HG03280 (cell line): ENCODE results near the gene KCNG4.

Experiments used
- ATAC-seq: cut with Tn5 transposase; IDR thresholded peaks from one replicate; pipeline ENCODE4 v1.9.1; 2021; ENCODE audit warnings: mild to moderate bottlenecking, moderate library complexity; ENCODE audit not compliant: unreplicated experiment

The KCNG4 gene, protein sequence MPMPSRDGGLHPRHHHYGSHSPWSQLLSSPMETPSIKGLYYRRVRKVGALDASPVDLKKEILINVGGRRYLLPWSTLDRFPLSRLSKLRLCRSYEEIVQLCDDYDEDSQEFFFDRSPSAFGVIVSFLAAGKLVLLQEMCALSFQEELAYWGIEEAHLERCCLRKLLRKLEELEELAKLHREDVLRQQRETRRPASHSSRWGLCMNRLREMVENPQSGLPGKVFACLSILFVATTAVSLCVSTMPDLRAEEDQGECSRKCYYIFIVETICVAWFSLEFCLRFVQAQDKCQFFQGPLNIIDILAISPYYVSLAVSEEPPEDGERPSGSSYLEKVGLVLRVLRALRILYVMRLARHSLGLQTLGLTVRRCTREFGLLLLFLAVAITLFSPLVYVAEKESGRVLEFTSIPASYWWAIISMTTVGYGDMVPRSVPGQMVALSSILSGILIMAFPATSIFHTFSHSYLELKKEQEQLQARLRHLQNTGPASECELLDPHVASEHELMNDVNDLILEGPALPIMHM

DNA sequence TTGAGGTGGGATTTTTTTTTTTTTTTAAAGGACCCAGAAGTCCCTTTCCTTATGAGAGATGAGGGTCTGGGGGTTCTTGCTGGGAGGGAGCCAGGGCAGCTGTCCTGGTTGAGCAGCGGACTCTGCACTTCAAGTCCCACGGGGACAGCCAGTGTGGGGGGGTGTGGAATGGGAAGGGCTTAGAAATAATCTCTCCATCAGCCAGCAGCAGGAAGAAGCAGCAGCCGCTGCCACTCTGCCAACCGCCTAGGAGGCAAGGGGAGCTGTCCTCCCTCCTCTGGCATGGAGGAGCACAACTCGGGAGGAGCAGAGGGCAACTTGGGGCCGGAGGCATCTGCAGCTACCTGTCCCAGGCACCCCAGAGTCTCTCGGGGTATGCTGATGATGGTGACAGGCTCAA is at the start of gene KCNG4:
Gene KCNG4 (minus strand): TSS at position 104 of the 400 bp plus-strand sequence. CDS start 2,527 bp downstream, outside the sequence.
- no peak for ATAC-seq

DNA sequence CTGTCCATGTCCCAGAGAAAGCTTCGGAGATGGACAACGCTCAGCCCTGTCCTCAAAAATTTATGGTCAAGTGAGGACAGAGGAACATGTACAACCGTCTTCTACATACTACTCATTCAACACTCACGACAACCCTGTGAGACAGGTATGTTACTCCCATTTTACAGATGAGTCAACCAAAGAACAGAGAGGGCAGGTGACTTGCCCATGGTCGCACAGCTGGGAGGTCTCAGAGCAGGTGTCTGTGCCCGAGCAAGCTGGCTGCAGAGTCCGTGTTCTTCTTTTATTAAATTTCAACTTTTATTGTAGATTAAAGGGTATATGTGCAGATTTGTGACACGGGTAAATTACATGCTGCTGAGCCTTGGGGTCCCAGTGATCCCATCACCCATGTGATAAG is 49.1 kb upstream of the KCNG4 start:
- ATAC-seq, result no peak

DNA sequence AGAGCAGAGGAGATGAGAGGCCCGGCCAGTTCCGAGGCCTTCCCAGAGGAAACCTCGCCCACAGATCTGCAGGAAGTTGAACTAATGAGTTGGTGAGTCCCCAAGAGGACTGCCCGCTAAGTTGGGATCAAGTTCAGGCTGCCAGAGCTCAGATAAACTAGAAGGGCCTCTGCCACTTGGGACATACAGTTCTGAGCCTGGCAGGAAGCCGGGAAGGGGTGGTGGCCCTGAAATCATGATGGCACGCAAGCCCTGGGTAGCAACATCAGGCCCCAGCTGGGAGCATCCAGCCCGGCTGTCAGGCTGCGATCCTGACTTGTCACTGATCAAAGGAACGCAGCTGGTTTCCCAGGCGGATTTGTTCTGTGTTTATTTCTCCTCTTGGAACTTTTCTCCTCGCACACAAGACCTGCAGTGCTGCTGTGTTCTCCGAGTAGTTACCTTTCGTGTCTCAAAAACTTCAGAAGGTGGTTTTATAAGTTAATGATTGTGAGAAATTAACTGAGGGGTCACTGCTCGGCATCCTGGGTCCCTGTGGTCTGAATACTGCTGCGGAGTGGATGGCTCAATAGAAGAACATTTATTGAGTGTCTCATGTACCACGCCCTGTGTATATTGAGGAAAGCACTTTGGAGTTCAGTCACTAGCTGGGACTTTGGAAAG is 46.9 kb upstream of the KCNG4 start:
- no peak for ATAC-seq

DNA sequence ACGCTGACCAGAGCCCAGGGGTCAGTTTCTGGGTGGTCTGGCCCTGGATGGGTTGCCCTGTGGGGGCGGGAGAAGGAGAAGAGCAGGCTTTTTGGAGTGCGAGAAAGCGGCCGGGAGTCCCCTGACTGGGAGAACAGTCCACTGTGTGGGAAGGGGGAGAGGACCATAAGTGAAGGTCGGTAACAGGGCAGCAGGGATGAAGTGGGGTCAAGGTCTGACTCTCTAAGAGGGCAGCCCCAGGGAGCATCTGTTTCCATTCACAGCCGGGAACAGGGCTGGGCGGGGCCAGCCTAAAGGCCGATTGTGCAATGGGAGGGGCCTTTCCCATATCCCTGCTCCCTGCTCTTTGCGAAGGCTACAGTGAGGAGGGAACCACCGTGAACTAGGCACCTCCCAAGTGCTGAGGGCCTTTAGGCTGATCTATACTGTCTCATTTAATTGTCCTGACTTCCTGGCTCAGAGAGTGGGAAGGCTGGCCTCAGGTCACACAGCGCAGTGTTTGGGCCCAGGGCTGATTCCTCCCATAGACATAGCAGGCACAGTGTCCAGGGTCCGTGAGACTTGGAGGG is 44.4 kb upstream of the KCNG4 start:
- no peak for ATAC-seq

DNA sequence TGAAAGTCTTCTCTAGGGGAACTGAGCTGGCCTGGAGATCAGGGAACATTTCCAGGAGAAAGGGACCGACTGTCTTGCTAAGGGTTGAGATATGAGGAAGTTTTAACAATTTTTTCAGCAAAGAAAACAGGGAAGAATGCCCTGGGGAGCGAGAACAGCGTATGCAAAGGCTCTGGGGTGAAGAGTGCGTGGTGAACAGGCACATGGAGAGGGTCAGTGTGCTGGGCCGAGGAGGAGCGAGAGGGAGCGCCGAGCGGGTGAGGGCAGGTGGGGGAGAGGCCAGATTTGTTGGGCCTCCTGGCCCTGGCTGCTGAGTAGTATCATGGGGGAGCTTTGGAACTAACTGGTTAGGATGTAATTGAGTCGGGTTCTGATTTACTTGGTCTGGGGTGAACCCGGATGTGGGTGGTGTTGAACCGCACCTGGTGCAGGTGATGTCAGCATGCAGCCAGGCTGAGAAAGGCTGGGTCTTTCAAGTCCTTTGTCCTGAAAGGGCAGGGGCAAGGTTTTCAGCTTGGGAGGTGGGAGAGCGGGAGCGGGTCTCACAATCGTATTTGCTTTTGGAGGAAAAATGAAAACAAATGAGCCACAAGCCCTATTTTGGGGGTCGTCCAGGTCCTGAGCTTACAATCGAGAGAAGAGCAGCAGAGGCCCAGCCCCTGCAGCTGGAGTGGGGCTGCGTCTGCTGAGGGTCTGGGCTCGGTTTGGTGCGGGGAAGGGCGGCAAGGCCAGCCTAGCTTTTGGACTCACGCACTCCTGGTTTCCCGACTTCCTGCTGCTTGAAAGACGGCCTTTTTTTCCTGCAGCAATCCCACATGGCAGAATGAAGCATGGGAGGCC is 43.7 kb upstream of the KCNG4 start:
- ATAC-seq, result no peak

DNA sequence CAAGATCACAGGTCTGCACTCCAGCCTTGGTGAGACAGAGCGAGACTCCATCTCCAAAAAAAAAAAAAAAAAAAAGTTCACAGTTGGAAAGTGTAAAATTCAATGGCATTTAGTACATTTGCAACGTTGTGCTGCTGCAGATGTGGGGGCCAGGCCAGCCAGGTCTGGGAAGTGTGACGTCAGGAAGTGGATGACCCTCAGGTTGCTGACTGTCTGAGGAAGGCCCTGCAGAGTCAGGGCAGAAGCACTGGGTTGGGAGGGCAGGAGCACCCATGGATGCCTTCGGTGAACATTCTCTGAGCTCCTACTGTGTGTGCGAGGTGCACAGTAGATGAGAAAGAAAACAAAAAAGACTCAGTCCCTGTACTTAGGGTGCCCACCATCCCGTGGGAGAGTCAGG is 42.7 kb upstream of the KCNG4 start:
- no peak for ATAC-seq

DNA sequence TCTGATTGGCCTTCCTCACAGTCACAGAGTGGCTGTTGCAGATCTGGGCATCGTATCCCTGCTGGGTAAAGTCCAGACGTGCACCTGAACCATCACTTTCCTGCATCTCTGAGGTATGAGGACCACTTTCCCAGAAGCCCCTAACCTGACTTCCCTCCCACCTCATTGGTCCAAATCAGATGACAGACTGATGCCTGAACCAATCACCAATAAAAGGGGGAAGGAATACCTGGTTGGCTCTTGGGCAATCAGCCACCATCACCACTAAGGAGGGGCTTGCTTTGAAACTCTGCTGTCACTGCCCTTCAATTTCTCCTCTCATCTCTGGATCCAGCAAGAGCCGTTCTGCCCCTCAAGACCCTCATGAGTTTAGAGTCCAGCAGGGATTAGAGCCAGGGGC is 41.3 kb upstream of the KCNG4 start:
- ATAC-seq, result no peak

DNA sequence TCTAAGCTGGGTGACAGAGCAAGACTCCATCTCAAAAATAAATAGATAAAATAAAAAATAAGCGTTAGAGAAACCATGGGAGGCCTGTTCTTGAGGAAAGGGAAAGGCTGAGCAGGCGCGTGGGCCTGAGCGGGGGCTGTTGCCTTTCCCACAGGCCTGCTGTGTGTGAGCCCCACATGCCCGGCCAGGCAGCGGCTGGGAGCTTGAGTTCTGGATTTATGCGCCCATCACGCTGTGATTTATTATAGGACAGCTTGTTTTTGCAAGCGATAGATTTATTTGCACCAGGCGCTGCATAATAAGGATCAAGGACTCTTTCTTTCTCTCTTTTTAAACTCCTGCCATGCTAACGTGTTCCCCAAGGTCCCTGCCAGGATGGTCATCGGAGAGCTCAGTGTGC is 40.1 kb upstream of the KCNG4 start:
- no peak for ATAC-seq

DNA sequence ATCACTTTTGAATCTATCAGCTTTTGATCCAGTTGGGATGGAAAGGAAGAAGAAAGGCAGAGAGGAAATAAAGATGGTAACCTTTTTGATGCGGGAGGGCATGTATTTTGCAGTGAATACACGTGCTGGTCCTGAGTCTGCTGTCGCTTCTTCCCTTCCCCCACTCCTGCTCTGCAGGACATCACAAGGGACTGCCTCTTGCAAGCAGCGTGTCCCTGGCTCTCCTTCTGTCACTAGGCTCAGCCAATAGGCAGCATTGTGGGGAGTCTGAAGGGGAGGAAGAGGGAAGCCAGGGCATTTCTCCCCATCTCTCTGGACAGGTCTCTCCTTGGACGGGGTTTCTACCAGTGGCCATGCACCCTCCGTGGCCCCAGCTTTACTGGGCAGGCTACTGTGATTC is 39.2 kb upstream of the KCNG4 start:
- no peak for ATAC-seq

DNA sequence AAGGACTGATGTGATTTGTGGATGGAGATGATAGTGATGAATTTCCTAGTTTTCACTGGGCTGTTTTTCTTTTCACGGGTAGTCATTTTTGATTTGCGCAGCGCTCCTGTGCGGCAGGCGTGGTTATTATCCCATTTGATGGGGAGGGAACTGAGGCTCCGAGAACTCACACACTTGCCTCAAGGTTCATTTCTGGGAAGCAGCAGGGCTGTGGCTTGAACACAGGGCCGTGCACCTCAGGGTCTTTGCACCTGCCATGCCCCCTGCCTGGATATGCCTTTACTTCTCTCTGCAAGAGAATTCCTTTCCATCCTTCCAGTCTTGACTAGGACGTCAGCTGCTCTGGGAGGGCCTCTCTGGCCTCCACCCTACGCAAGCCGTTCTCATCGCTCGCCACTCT is 38.5 kb upstream of the KCNG4 start:
- no peak for ATAC-seq

DNA sequence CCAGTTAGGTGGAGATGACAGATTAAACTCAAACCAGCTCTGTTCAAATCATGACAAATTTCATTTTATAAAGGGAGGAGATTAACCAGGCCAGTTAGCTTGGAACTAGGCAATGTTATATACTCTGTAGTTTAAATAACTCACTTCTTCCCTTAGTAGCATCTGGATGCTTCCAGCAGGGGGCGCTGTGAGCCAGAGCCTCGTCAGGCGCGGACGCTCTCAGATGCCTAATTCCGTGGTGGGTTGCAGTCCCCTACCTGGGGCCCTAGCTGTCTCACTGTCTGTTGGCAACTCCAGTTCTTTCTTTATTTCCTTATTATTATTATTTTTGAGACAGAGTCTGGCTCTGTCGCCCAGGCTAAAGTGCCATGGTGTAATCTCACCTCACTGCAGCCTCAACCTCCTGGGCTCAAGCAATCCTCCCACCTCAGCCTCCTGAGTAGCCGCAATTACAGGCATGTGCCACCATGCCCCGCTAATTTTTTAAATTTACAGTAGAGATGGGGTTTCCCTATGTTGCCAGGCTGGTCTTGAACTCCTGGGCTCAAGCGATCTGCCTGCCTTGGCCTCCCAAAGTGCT is 37.5 kb upstream of the KCNG4 start:
- no peak for ATAC-seq

DNA sequence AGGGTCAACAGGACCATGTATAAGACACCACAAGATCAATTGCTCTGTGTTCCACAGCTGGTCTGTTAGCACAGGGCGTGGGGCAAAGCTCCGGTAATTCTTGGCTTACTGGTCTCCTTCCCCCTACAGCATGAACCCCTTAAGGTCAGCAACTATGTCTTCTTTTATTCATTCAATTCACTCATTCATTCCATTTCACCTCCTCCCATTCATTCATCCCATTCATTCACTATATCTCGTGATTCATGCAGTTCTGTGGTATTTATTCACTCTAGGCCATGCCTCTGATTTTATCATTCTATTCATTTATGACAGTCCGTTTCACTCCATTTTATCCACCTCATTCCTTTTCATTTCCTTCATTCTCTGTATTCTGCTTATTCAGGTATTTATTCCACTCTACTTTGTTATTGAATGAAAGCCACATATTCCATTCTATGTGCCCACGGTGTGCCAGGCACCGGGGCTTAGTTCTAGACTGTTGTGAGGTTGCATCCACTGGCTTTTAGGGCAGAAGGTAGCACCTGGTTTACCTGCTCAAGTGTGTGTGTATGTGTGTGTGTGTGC is 35.9 kb upstream of the KCNG4 start:
- ATAC-seq, result no peak

DNA sequence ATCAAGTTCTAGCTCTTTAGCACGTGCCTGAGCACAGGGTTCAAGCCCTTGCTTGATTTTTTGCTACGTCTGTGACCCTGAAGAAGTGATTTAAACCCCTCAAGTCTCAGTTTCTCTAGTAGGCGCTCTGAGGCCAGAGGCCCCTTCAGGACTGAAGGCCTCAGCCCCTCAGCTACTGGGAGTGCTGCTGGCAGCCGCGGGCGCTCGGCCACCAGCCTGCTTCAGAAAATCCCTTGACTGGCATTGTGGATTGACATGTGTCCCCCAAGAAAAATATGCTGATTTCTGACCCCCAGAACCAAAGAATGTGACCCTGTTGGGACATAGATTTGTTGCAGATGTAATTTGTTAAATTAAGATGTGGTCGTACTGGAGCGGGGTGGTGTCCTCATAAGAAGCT is 34.7 kb upstream of the KCNG4 start:
- no peak for ATAC-seq

DNA sequence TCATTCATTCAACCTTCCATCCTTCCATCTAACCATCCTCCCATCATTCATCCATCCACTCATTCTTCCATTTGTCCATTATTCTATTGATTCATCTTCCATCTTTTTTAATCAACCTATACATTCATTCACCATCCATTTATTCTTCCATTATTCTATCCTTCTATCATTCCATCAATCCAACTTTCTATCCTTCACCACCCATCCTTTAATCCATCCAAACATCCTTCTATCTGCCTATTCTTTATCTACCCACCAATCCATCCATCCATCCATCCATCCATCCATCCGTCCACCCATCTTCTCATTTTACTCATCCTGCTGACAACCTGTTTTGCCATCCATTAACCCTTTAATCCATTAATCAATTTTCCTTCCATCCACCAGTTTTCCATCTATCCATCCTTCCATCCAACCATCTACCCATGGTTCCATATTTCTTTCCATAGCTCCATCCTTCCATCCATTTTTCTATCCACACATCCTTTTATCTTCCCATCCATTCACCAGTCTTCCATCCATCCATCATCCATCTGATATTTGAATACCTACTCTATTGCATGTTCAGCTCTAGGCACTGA is 33.0 kb upstream of the KCNG4 start:
- ATAC-seq, result no peak

DNA sequence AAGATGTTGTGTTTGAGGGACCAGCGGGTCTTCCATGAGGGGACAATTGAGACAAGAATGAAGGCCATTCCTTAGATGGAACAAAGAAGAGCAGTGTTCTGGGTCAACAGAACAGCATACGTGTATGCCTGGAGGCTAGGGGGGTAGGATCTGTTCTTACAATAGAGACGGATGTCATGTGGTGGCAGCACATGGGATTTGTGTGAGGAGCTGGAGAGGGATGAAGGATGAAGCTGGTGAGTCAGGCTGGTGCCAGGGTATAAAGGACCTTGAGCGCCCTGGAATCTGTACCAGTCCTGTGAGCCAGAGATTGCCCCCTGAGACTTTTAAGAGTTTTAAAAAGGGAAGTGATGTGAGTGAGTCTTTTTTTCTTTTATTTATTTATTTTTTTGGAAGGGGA is 32.1 kb upstream of the KCNG4 start:
- ATAC-seq, result no peak

DNA sequence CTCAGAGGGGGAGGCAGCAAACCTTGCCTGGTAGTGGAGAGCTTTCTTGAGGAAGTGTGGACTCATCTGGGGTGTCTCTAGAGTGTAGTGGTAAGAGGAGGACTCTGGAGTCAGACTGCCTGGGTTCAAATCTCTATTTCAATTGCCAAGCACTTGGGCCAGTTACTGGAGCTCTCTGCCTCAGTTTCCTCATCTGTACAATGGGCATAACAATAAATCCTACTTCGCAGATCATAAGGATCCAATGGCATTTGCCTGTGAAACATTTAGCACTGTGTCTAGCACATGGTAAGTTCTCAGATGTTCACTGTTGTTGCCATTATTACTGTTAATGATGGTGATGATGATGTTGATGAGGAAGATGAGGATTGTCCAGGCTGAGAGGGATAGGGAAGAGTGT is 31.2 kb upstream of the KCNG4 start:
- ATAC-seq, result no peak

DNA sequence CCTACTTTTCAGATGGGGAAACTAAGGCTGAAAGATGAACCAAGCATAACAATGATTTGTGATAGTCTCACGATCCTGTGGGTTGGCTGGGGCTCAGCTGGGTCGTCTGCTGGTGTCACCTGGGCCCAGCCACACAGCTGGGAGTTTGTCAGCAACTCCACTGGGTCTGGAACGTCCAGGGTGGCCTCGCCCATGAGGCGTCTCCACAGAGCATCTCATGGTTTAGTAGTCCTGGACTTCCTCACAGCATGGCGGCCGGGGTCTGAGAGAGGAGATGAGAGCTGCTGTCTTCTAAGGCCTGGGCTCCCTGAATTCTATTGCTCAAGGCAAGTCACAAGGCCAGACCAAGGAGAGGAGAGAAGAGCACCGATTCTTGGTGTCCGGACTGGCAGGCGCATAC is 30.7 kb upstream of the KCNG4 start:
- no peak for ATAC-seq

DNA sequence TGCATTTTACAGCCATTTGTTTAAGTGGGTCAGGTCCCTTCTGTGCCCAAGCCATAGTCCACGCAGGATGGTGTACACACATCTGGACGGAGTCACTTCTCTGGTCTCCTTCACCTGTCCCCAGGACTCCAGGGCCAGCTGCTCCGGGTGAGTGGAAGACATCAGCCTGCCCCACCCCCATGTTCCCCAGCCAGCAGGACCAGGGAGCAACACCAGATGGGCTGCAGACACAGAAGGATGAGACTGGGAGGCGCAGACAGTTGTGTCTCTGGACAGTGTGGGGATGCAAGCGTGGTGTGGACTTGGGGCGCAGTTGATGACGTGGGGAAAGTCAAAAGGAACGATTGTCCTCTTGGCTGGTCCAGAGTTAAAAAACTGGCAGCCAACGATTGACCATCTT is 30.3 kb upstream of the KCNG4 start:
- ATAC-seq, result no peak

DNA sequence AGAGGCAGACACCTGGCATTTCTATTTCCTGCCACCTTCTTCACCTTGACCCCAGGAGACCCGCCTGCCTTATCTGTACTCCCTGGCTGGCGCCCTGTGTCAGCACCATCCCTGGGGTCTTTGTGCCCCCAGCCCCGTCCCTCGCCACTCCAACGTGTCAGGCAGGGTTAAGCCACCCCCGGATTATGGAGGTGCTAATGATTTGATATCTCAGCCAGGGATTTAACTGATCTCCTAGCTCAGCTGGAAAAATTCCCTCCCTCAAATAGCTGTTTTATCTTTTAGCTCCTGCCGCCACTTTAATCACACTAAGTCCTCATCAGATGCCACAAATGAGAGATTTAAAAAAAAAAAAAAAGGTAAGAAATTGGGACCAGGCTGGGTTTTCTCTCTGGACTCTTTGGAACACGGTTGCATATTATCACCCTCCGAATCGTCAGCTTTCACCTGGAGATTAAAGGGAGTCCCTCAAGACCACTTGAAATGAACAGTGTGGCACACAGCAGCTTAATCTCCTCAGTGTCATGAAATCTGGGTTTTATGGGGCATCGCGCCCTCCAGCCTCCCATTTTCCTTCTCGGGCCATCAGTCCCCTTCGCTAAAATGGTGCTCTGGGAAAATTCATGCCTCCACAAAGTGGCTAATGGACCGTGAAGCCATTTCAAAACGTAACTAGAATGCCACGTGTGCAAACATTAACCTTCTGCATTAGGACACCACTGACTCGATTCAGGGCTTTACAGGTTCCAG is 28.7 kb upstream of the KCNG4 start:
- no peak for ATAC-seq
